K562 (cell line): ENCODE results near the gene VEGFA. TPM values are rescaled to one million over a fixed set of nuclear protein-coding genes. Genes with fewer than 3 reads are reported as not detected.

Source experiments
- C11orf30 ChIP-seq: fragments of 450-650 bp; IDR thresholded peaks from 2 replicates; pipeline ENCODE4 v1.6.1; 2016; ENCODE audit warnings: low read depth, mild to moderate bottlenecking
- FOXK2 ChIP-seq, 2 experiments: fragments of 450-650 bp; IDR thresholded peaks in 1 of 2; conservative IDR thresholded peaks in 1 of 2; 2 replicates each; pipeline ENCODE4 v1.6.1; 2016; ENCODE audit warnings: low read depth in 2 of 2, mild to moderate bottlenecking in 1 of 2
- IFI16 ChIP-seq: fragments of 250-450 bp; sonication (Bioruptor Pico); IDR thresholded peaks from 2 replicates; pipeline ENCODE4 v2.1.2; 2022; ENCODE audit warnings: mild to moderate bottlenecking, inconsistent platforms
- JUN ChIP-seq, 2 experiments: sonication (generic) in 1 of 2; formaldehyde crosslinking in 1 of 2; IDR thresholded peaks; 2 replicates each; pipeline versions ENCODE4 v1.6.1 to v1.8.0; 2012 to 2022; ENCODE audit warnings: borderline replicate concordance in 2 of 2, mild to moderate bottlenecking in 2 of 2, improper control_type of control experiment in 1 of 2, low read depth in 1 of 2, low read length in 1 of 2, missing genetic modification reagents in 1 of 2
- KDM2B ChIP-seq: fragments of 250-450 bp; sonication (Bioruptor Pico); IDR thresholded peaks from 2 replicates; pipeline ENCODE4 v1.8.0; 2021; ENCODE audit warnings: mild to moderate bottlenecking, moderate library complexity
- MLLT1 ChIP-seq, 2 experiments: fragments of 450-650 bp; IDR thresholded peaks; 2 replicates each; pipeline ENCODE4 v1.6.1; 2016
- PHB2 ChIP-seq: fragments of 450-650 bp; IDR thresholded peaks from 2 replicates; pipeline ENCODE4 v1.6.1; 2017; ENCODE audit warnings: low read depth
- PYGO2 ChIP-seq: fragments of 450-650 bp; IDR thresholded peaks from 2 replicates; pipeline ENCODE4 v1.6.1; 2016; ENCODE audit warnings: mild to moderate bottlenecking, missing genetic modification characterization, moderate library complexity, missing compliant biosample characterization
- RREB1 ChIP-seq: fragments of 250-450 bp; sonication (Bioruptor Pico); IDR thresholded peaks from 2 replicates; pipeline ENCODE4 v1.4.0; 2020
- ZFP91 ChIP-seq: sonication (generic); formaldehyde crosslinking; IDR thresholded peaks from 2 replicates; pipeline ENCODE4 v1.8.0; 2022; ENCODE audit warnings: mild to moderate bottlenecking, missing genetic modification reagents
- ZMIZ1 ChIP-seq, 2 experiments: fragments of 150-350 bp in 1 of 2; IDR thresholded peaks; 2 replicates each; pipeline ENCODE4 v1.6.1; 2012 to 2016; ENCODE audit warnings: low read depth in 2 of 2, low read length in 2 of 2, mild to moderate bottlenecking in 1 of 2, moderate library complexity in 1 of 2
- ZNF277 ChIP-seq: fragments of 250-450 bp; sonication (Bioruptor Pico); IDR thresholded peaks from 2 replicates; pipeline ENCODE4 v1.8.0; 2022; ENCODE audit warnings: inconsistent platforms, mild to moderate bottlenecking, moderate library complexity, borderline replicate concordance
- polyA plus RNA-seq, 8 experiments: library from polyadenylated mRNA; depleted of rRNA in 4 of 8; stranded (reverse) in 5 of 8; unstranded in 3 of 8; fragments of >200 nt; fragmentation: Nextera tagmentation in 2 of 8; fragmentation: Illumina TruSeq in 1 of 8; extraction: Ambion mirVana in 2 of 8; extraction: Trizol in 1 of 8; gene quantifications; 2 replicates each; pipeline versions ENCODE4 v1.2.1 to v1.2.3, GENCODE V29; 2011 to 2014; ENCODE audit warnings: inconsistent platforms in 1 of 8, missing spikeins in 1 of 8
- total RNA-seq, 7 experiments: library from RNA; depleted of rRNA in 6 of 7; stranded (reverse); fragments of >200 nt in 6 of 7; fragmentation: Illumina TruSeq in 2 of 7; extraction: Trizol in 2 of 7; gene quantifications; 2 replicates each; pipeline versions ENCODE4 v1.2.1 to v1.2.3, GENCODE V29; 2011 to 2021; ENCODE audit warnings: low replicate concordance in 1 of 7

The VEGFA gene
- total and polyA plus RNA-seq, 9 of the 15 experiments (the other 6 are each of a cell fraction or from before 2014, with no cell fraction given) = 14.0 to 271 (median 124) TPM

- TF ChIP-seq ZNF277 (CRISPR knock-in tag) (no peak), ZFP91 (no peak), FOXK2 (conservative IDR thresholded peaks at IDR 0.05 in 1 of 2, IDR thresholded peaks at IDR 0.05 in 1 of 2; ENCODE audit: low read depth in 2 of 2) (no peak), MLLT1 (IDR thresholded peaks at IDR 0.05) (no peak), RREB1 (CRISPR knock-in tag) (peak; percentile 47; the same call in 1 of the 2 replicates), C11orf30 (no peak), ZMIZ1 (IDR thresholded peaks at IDR 0.05; ENCODE audit: low read depth in 2 of 2, low read length in 2 of 2) (no peak), PYGO2 (tag) (no peak), IFI16 (CRISPR knock-in tag) (no peak), KDM2B (CRISPR knock-in tag) (no peak), PHB2 (no peak), JUN (IDR thresholded peaks at IDR 0.05; ENCODE audit: borderline replicate concordance, low read depth, low read length) (no peak), JUN (CRISPR knock-in tag; IDR thresholded peaks at IDR 0.05; ENCODE audit: borderline replicate concordance) (no peak)
These were observed 11.4 kb upstream of the VEGFA start (continued) for GRCh38 chr6:43758617-43759050.
